Erythroblast (primary cell): ENCODE data around the gene PHEX.

ENCODE experiments used
- GATA1 ChIP-seq: IDR thresholded peaks from 2 replicates; pipeline ENCODE4 v1.6.1; 2011; ENCODE audit warnings: low read depth, mild to moderate bottlenecking, control low read depth, low read length, moderate library complexity
- POLR2A ChIP-seq: IDR thresholded peaks from 2 replicates; pipeline ENCODE4 v1.6.1; 2011; ENCODE audit warnings: mild to moderate bottlenecking, low read length

DNA sequence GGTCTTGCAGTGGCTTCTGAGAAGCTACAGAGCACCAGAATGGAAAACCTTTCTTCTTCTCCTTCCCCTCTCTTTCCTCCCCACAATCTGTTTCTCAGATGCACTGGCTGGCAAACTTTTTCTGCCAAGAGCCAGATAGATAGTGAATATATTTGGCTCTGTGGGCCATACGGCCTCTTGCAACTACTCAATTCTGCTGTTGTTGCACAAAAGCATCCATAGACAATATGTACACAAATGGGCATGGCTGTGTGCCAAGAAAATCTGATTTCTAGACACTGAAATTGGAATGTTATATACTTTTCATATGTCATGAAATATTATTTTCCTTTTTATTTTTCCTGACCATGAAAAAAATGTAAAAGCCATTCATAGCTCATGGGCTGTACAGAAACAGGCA lies 3.1 kb downstream of the PHEX start:
- no peak for TF ChIP-seq POLR2A
- no peak for TF ChIP-seq GATA1
